ENCODE measurements around the gene SNX14. TPM values are rescaled to one million over a fixed set of nuclear protein-coding genes. Genes with fewer than 3 reads are reported as not detected.

SNX14 gene
- total RNA-seq, 1 experiment from 2014 or later, result 85.0 TPM

GRCh38 chr6:85576476-85576875 is 17.2 kb downstream of the SNX14 start:
- H3K4me1 ChIP-seq, result peaks cover 27% of the 10 kb centered on the region
- Mint-ChIP-seq H3K4me3 (ENCODE audit: unreplicated experiment) (no peak overlapping the region), H3K36me3 (ENCODE audit: insufficient read depth, unreplicated experiment) (no peaks in the 10 kb centered on the region), H3K27ac (ENCODE audit: unreplicated experiment) (no peak overlapping the region), H3K27me3 (ENCODE audit: insufficient read depth, unreplicated experiment) (no peaks in the 10 kb centered on the region), H3K9me3 (ENCODE audit: unreplicated experiment) (peaks cover 3% of the 10 kb centered on the region), H3K4me1 (ENCODE audit: low read depth, unreplicated experiment) (peaks cover 15% of the 10 kb centered on the region)
- intact Hi-C loops (cut with micrococcal nuclease; ENCODE audit: unreplicated experiment), result no loop called here
- no peak for TF ChIP-seq CTCF (IDR thresholded peaks at IDR 0.05; ENCODE audit: insufficient read depth in 1 of 2, low read depth in 1 of 2, low read length in 1 of 2, severe bottlenecking in 1 of 2, unreplicated experiment in 1 of 2)
- ChIA-PET CTCF (interaction anchor here (0.6 kb wide), 1 partner anchor 156 kb away, joined by 3 read pairs; no protein-coding TSS in a partner anchor), POLR2A (no interaction called here)
- no peak overlapping the region for H3K4me3 ChIP-seq (ENCODE audit: low read depth, low read length)
- no peaks in the 10 kb centered on the region for H3K27me3 ChIP-seq (replicated peaks; ENCODE audit: control insufficient read depth, insufficient read depth, low read length)
- H3K36me3 ChIP-seq (ENCODE audit: control insufficient read depth, insufficient read depth, low read length), result no peaks in the 10 kb centered on the region; the same call in 1 of the 2 replicates
- H3K9me3 ChIP-seq, result no peaks in the 10 kb centered on the region
- DNase-seq, result no peak
- BruUV-seq (replicated peaks), result no TSS peak

DNA sequence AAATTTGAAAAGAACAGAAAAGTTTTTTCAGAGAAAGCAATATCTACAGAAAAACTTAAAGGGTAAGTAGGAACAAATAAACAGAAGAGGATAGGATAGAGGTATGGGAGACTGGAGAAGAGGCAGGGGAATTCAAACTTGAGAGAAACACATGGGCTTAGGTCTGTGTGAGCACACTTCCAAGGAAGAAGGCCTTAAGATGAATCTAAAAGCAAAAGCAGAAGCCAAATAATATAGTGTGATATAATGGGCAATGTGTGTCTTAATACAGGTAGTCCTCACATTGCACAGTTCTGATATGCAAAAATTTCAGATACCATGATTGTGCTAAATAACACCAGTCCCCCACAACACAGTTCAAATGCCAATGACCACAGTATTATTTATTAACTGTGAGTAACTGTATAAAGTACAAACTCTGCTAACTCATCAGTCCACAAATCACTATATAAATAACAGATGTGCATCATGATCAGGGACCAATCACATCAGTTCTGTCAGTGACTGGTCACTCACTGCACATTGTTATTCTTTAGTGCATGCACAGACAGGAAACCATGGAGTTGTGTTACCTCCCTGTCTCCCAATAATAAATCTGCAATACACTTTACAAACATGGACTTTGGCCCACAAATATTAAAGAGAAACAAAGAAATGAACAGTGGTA is 18.6 kb downstream of the SNX14 start:
- Histone ChIP-seq H3K4me1 (peaks cover 14% of the 10 kb centered on the region), H3K27me3 (replicated peaks; ENCODE audit: control insufficient read depth, insufficient read depth, low read length) (no peaks in the 10 kb centered on the region), H3K4me3 (ENCODE audit: low read depth, low read length) (no peak overlapping the region), H3K9me3 (no peaks in the 10 kb centered on the region), H3K36me3 (ENCODE audit: control insufficient read depth, insufficient read depth, low read length) (no peaks in the 10 kb centered on the region)
- no peak for DNase-seq
- H3K27ac Mint-ChIP-seq (ENCODE audit: unreplicated experiment), result no peak overlapping the region
- ChIA-PET POLR2A (no interaction called here), CTCF (no interaction called here)
- no peaks in the 10 kb centered on the region for H3K9me3 Mint-ChIP-seq (ENCODE audit: unreplicated experiment)
- H3K36me3 Mint-ChIP-seq (ENCODE audit: insufficient read depth, unreplicated experiment), result no peaks in the 10 kb centered on the region
- intact Hi-C loops (cut with micrococcal nuclease; ENCODE audit: unreplicated experiment), result no loop called here
- no peak overlapping the region for H3K4me3 Mint-ChIP-seq (ENCODE audit: unreplicated experiment)
- BruUV-seq (replicated peaks), result no TSS peak
- peaks cover 8% of the 10 kb centered on the region for H3K4me1 Mint-ChIP-seq (ENCODE audit: low read depth, unreplicated experiment)
- H3K27me3 Mint-ChIP-seq (ENCODE audit: insufficient read depth, unreplicated experiment), result no peaks in the 10 kb centered on the region
- no peak for TF ChIP-seq CTCF (IDR thresholded peaks at IDR 0.05; ENCODE audit: insufficient read depth in 1 of 2, low read depth in 1 of 2, low read length in 1 of 2, severe bottlenecking in 1 of 2, unreplicated experiment in 1 of 2)

- POLR2A ChIA-PET, result no interaction called here
- Mint-ChIP-seq H3K27me3 (ENCODE audit: insufficient read depth, unreplicated experiment) (no peaks in the 10 kb centered on the region), H3K9me3 (ENCODE audit: unreplicated experiment) (no peaks in the 10 kb centered on the region), H3K4me3 (ENCODE audit: unreplicated experiment) (no peak overlapping the region), H3K4me1 (ENCODE audit: low read depth, unreplicated experiment) (no peaks in the 10 kb centered on the region), H3K27ac (ENCODE audit: unreplicated experiment) (no peak overlapping the region), H3K36me3 (ENCODE audit: insufficient read depth, unreplicated experiment) (peaks cover 2% of the 10 kb centered on the region)
- Histone ChIP-seq H3K4me3 (ENCODE audit: low read depth, low read length) (no peak overlapping the region), H3K36me3 (ENCODE audit: control insufficient read depth, insufficient read depth, low read length) (no peaks in the 10 kb centered on the region), H3K27me3 (replicated peaks; ENCODE audit: control insufficient read depth, insufficient read depth, low read length) (no peaks in the 10 kb centered on the region), H3K9me3 (no peaks in the 10 kb centered on the region), H3K4me1 (no peaks in the 10 kb centered on the region)
- DNase-seq, result no peak
- intact Hi-C loops (cut with micrococcal nuclease; ENCODE audit: unreplicated experiment), result no loop called here
- CTCF ChIA-PET, result no interaction called here
- BruUV-seq (replicated peaks), result no TSS peak
- no peak for TF ChIP-seq CTCF (IDR thresholded peaks at IDR 0.05; ENCODE audit: insufficient read depth in 1 of 2, low read depth in 1 of 2, low read length in 1 of 2, severe bottlenecking in 1 of 2, unreplicated experiment in 1 of 2)
Observed at GRCh38 chr6:85569323-85569722, 24.3 kb downstream of the SNX14 start.
